BJ (cell line): ENCODE results near the gene CEP63. TPM values are rescaled to one million over a fixed set of nuclear protein-coding genes. Genes with fewer than 3 reads are reported as not detected.

Experiments used
- CTCF ChIA-PET: fragments of 350-600 bp; formaldehyde crosslinking; extraction: SDS; loops from one replicate; lab custom pipeline; 2021; ENCODE audit warnings: antibody characterized with exemption, inconsistent platforms; lab: Yijun Ruan, JAX
- POLR2A ChIA-PET: fragments of 300-600 bp; sonication (Branson Sonifier 250); formaldehyde crosslinking; extraction: SDS; loops from one replicate; lab custom pipeline; 2021; ENCODE audit warnings: antibody characterized with exemption; lab: Charles Lee
- DNase-seq: peaks from one replicate; pipeline ENCODE4 v3.0.0-alpha.2; 2011; ENCODE audit warnings: low read depth
- H3K27me3 ChIP-seq: 2 replicates; pipeline ENCODE4 v1.6.0; 2011; ENCODE audit warnings: low read length; ENCODE audit not compliant: control insufficient read depth, insufficient read depth
- H3K36me3 ChIP-seq: 2 replicates; pipeline ENCODE4 v1.5.1; 2011; ENCODE audit warnings: low read length; ENCODE audit not compliant: control insufficient read depth, insufficient read depth
- H3K4me3 ChIP-seq: 2 replicates; pipeline ENCODE4 v1.5.1; 2011; ENCODE audit warnings: low read depth, mild to moderate bottlenecking, control low read depth, low read length
- CTCF ChIP-seq: IDR thresholded peaks from 2 replicates; pipeline ENCODE4 v1.5.1; 2011; ENCODE audit warnings: low read depth, mild to moderate bottlenecking, control low read depth, inconsistent platforms, low read length, moderate library complexity; ENCODE audit not compliant: insufficient read depth
- polyA plus RNA-seq: library from polyadenylated mRNA; depleted of rRNA; stranded (reverse); fragments of >200 nt; gene quantifications from 2 replicates; pipeline ENCODE4 v1.2.3, GENCODE V29; 2011

Gene CEP63
- polyA plus RNA-seq, 1 experiment, result 6.4 TPM

DNA sequence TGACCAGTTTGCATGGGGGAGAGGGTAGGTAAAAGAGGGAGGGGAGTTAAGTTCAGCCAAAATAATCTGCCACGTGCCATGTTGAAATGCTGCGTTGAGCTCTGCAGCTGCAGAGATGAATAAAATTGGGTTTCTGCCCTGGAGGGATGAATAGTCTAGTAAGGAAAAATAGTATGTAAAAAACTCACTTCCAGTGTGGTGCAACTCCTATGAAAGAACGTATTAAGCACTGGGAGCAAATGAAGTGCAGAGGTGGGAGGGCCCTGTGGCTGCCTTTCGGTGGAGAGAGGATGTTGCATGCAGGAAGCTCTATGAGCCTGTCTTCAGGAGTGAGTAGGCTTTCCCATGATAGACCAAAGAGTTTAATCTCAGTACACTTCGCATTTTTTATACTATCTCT, 8.6 kb downstream of the CEP63 start:
- DNase-seq, result no peak
- Histone ChIP-seq H3K36me3 (no peaks in the 10 kb centered on the region), H3K27me3 (no peaks in the 10 kb centered on the region), H3K4me3 (no peak overlapping the region)
- ChIA-PET POLR2A (no interaction called here), CTCF (interaction anchor here (1.2 to 1.7 kb wide), 3 partner anchors 185 to 282 kb away, joined by 3 to 7 read pairs (median 4); no protein-coding TSS in a partner anchor)
- TF ChIP-seq CTCF, result no peak

- CTCF ChIA-PET, result interaction anchor here (1.7 kb wide), 1 partner anchor 188 kb away, joined by 4 read pairs; no protein-coding TSS in a partner anchor
- no peak for DNase-seq
- Histone ChIP-seq H3K36me3 (no peaks in the 10 kb centered on the region), H3K4me3 (no peak overlapping the region), H3K27me3 (no peaks in the 10 kb centered on the region)
- POLR2A ChIA-PET, result no interaction called here
- TF ChIP-seq CTCF, result no peak
Observed at GRCh38 chr3:134495980-134496379, 10.1 kb downstream of the CEP63 start.

- POLR2A ChIA-PET, result no interaction called here
- Histone ChIP-seq H3K27me3 (no peaks in the 10 kb centered on the region), H3K4me3 (no peak overlapping the region), H3K36me3 (no peaks in the 10 kb centered on the region)
- no peak for DNase-seq
- no peak for TF ChIP-seq CTCF
- CTCF ChIA-PET, result interaction anchor here (0.6 kb wide), 1 partner anchor 284 kb away, joined by 5 read pairs; no protein-coding TSS in a partner anchor
Observed at GRCh38 chr3:134496471-134497071, 10.7 kb downstream of the CEP63 start.

- no peak for DNase-seq
- H3K36me3 ChIP-seq, result no peaks in the 10 kb centered on the region
- ChIA-PET CTCF (interaction anchor here (0.8 to 1.1 kb wide), 2 partner anchors 10 to 30 kb away, joined by 3 read pairs; no protein-coding TSS in a partner anchor), POLR2A (no interaction called here)
- no peak overlapping the region for H3K4me3 ChIP-seq
- no peak for TF ChIP-seq CTCF
- no peaks in the 10 kb centered on the region for H3K27me3 ChIP-seq
Observed at GRCh38 chr3:134503266-134503665, 17.4 kb downstream of the CEP63 start.

DNA sequence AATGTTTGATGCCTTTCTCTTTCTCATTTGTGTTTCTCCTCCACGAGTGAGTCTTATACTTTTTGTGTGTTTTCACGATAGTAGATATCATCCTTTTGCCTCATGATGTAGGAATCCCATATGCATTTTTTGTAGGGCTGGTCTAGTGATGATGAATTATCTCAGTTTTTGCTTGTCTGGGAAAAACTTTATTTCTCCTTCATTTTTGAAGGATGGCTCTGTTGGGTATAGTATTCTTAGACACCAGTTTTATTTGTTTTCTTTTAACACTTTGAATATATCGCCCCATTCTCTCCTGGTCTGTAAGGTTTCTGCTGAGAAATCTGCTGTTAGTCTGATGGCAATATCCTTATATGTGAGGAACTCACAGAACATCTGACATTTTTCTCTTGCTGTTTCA, 18.3 kb downstream of the CEP63 start:
- Histone ChIP-seq H3K4me3 (no peak overlapping the region), H3K36me3 (no peaks in the 10 kb centered on the region), H3K27me3 (no peaks in the 10 kb centered on the region)
- CTCF ChIA-PET, result interaction anchor here (1.0 to 1.1 kb wide), 2 partner anchors 11 to 13 kb away, joined by 3 to 4 read pairs; no protein-coding TSS in a partner anchor
- DNase-seq, result no peak
- no peak for TF ChIP-seq CTCF
- POLR2A ChIA-PET, result no interaction called here
